Measurements from ENCODE around the gene ALG1.
A peak's percentile ranks its signal among the peaks of the same experiment; 100 is the strongest.
"Not testable (repeated sequence)": the region's sequence is repeated elsewhere in the genome, so short reads cannot be mapped to it uniquely, and the experiment has no call there.

ALG1 gene

DNA sequence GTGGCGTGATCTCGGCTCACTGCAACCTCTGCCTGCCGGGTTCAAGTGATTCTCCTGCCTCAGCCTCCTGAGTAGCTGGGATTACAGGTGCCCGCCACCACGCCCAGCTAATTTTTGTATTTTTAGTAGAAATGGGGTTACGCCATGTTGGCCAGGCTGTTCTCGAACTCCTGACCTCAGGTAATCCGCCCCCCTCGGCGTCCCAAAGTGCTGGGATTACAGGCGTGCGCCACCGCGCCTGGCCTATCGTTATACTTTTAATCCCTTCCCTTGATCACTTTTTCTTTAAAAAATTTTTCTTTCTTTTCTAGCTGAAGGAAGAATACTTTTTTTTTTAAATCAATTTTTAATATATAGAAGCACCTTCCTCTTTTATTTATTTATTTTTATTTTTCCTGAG is 2.1 kb downstream of the ALG1 start:
- DNase-seq (ENCODE audit: low spot score) = not testable (repeated sequence)

DNA sequence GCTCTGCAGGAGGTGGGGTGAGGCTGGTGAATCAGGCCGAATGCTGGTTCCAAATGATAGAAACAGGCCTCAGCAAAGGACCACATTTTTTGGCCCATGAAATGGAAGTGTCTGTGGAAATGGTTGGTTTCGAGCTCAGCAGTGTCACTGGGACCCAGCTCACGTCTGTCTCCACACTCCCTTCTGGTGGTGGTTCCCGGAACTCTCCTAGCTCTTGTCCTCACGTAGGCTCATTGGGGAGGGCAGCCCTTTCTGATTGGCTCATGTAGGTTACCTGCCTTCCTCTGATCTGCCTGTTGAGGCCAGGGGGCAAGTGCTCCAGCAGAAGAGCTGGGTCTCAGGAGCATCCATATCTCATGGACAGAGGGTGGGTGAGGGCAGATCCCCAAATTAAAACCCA is 4.0 kb downstream of the ALG1 start:
- DNase-seq (ENCODE audit: low spot score) = no peak

DNA sequence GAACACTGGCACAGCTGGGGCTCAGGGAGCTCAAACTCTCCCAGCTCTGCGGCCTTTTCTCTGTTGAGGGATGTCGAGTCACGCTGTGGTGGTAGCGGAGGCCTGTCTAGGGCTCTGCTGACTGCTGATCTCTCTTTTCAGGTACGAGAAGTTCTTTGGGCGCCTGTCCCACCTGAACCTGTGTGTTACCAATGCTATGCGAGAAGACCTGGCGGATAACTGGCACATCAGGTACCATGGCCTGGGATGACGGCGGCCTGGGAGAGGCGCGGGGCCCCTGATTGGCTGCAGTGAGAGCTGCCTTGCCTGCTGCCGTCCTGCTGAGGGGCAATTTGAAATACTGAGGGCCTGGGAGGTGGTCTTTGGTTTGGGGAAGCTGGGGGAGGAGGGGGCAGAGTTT is 5.7 kb downstream of the ALG1 start:
- DNase-seq (ENCODE audit: low spot score) = no peak

DNA sequence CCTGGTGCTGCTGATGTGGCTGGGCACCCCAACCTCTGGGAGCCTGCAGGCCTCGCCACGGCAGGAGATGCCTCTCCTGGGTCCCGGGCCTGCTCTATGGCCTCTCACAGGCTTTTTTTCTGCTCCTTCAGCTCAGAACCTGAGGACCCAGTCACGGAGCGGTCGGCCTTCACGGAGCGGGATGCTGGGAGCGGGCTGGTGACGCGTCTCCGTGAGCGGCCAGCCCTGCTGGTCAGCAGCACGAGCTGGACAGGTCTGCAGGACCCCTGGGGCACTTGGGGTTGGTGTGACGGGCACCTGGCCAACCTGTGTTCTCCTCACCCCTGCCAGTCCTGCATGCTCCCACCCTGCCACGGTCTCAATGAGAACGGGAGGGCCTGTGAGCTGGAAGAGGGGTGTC is 7.0 kb downstream of the ALG1 start:
- DNase-seq (ENCODE audit: low spot score) = no peak

DNA sequence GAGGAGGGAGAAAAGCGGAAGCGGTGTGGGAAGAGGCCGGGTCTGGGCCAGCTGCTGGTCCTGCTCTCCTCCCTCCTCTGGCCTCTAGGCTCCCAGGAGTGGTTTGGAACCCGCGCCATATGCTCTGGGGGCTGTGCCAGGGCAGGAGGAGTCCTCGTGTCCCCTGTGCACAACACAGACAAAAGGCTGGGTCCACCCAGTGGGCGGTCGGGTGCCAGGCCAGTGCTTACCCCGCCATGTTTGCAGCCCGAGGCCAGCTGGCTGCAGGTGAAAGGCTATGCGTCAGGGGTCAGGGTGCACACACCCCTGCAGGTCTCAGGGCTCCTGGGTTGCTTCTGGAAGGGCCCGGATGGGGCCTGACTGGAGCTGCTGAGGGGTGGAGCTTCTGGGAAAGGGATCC is 8.8 kb downstream of the ALG1 start:
- DNase-seq (ENCODE audit: low spot score) = not testable (repeated sequence)

DNA sequence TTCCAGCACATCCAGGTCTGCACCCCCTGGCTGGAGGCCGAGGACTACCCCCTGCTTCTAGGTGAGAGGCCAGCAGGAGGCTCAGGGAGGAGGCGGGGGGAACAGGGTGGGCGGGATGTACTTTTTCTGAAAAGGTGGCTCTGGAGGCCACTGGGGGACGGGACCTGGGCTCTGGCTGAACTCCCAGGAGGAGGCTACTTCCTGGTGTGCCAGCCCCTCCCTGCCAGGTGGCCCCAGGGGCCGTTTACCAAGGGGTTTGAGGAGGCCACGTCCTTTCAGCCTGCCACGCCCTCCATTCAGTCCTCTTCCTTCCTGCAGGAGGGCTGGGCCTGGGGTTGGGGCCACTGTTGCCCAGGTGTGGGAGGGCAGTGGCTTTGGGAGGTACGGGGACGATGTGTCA is 9.4 kb downstream of the ALG1 start:
- DNase-seq (ENCODE audit: low spot score) = not testable (repeated sequence)

DNA sequence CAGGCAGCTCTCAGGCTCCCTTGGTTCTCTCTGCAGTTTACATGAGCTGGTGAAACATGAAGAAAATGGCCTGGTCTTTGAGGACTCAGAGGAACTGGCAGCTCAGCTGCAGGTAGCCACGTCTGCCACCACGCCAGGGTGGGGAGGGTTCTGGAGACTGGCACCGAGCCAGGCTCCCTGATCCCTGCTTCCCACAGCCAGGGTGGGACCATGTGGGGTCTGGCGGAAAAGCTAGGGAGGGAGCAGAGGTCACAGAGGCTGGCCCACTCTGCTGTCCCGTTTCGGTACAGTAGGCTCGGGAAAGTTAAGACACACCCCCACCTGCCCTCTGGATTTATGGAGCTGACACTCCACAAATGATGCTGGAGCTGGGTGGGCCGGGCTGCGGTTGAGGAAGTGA is 12.0 kb downstream of the ALG1 start:
- DNase-seq (ENCODE audit: low spot score) = not testable (repeated sequence)

DNA sequence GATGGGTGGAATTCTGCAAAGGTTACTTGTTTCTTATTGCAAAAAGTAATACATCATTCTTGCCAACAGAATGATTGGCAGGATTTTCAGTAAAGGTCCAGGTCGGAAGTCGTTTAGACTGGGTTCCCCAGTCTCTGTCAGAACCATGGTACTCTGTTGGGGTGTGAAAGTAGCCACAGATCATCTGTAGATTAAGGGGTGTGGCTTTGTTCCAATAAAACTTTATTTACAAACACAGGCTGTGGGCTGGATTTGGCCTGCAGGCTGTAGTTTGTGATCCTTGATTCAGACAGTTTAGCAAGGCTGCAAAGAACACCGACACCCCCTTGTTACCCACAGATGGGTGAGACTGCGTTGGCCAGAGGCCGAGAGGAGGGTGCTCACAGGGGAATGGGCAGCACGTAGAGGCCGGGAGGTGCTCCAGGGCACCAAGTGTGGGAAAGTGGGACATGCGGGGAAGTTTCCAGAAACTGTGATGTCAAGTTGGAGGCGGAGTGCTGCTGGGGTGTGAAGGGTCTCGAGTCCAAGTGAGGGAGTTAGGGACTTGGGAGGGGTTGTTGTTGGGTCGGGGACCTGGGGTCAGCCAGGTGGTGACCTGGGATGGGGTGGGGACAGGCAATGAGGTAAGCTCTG is 12.6 kb downstream of the ALG1 start:
- DNase-seq (ENCODE audit: low spot score) = not testable (repeated sequence)

DNA sequence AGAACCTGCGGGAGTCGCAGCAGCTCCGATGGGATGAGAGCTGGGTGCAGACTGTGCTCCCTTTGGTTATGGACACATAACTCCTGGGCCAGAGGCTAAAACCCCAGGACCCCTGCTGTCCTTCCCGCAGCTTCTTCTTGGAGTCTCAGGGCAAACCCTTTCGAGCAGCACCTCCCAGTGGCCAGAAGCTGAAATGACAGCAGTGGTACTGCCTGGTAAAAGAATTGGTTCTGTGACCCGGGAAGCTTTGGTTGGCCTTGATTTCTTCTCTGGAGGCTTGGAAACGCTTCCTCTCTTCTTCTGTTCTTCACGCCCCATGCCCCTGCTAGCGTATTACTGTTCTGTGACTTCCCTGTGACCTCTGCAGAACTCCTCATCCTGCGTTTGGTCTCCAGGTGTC is 13.2 kb downstream of the ALG1 start:
- DNase-seq (ENCODE audit: low spot score) = not testable (repeated sequence)

DNA sequence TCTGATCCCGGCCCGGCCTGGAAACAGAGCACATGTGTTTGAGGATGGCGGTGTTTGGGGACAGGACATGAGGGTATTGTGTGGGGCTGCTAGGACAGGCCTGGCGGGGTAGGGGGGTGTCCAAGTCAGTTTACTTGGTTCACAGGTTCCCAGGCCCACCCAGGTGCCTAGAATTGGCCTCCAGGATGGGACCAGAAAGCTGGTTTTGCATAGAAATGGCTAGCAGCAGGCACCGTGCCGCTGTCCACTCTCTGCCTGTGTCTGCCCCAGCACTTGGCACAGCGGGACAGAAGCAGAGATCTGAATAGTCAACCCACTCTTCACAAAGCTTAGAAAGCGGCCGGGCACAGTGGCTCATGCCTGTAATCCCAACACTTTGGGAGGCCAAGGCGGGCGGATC is 14.1 kb downstream of the ALG1 start:
- DNase-seq (ENCODE audit: low spot score) = not testable (repeated sequence)

DNA sequence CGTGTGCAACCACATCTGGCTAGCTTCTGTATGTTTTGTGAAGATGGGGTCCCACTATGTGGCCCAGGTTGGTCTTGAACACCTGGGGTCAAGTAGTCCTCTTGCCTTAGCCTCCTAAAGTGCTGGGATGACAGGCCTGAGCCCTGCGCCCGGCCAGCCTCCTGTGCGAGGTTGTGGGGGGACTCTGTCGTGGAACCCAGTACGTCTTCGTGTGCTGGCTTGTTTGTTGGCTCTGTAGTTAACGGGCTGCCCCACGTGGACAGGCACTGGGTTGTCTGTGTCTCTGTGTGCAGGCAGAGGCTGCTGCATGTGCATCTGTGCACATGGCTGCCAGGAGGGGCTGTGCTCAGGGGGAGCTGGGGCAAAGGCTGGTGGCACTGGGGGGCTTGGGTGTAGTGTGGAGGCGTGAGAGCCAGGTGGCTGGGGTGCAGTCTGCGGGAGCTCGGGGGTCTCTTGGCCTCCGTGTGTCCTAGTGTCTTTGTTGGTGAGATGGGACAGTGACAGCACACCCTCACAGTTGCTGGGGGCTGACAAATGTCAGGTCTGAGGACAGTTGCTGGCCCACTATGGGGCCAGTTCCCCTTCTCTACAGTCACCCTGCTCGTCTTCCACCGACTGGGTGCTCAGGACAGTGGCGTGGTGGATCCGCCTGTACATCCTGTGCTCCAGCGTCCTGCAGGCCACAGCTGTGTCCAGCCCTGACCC is 16.6 kb downstream of the ALG1 start:
- not testable (repeated sequence) for DNase-seq (ENCODE audit: low spot score)

DNA sequence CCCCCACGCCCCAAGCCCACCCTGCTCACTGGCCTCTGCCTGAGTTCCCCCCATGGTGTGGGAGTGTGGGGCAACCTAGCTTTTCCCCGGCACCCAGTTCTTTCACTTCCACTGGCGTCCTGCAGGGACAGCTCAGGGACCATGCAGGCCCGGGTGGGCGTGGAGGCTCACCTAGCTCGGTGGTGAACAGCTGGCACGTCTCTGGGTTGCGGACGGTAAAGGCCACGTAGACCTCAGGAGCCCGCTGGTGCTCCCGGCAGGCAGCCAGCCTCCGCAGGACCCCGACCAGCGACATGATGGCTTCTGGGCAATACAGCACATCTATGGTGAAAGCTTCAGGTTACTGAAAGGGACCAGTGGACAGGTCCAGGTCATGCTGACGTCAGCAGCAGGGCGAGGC is 17.3 kb downstream of the ALG1 start:
- not testable (repeated sequence) for DNase-seq (ENCODE audit: low spot score)

DNA sequence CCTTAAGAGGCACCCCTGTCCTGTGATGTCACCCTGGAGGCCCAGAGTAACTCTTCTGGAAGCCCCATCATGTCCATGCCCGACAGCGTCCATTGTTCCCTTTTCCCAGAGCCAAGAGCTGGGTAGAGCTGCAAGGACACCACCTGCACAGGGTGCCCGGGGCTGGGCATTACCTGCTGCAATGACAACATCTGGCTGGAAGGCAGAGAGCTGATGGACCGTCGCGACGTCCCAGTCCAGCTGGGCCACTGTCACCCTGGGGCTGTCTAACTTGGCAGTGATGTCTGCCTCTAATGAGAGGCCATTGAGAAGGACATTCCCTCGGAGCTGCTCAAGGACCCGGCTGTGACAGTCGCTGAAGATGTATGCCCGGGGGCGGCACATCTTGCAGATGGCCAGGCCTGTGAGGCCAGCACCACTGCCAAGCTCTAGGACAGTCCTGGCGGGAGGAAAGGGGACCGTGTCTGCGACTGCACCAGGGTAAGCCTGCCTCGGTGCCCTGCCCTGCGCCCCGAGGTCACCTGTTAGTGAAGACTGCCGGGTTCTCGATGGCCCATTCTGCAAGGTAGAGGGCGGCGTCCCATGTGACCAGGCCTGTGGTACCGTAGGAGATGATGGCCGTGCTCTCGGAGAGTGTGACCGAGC is 18.4 kb downstream of the ALG1 start:
- not testable (repeated sequence) for DNase-seq (ENCODE audit: low spot score)

DNA sequence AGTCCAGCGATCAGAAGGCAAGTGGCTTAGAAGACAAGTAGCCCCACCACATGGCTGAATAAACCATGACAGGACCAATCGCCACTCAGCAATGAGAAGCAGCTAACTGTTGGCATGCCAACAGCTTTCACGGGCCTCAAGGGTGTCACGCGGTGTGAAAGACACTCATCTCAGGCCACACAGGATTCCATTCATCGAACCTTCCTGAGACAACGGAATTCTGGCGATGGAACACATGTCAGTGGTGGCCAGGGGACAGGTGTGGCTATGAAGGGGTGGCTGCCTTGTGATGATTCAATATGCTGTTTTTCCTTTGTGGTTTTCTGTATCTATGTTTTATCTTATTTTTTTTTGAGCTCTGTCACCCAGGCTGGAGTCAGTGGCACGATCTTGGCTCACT is 18.9 kb downstream of the ALG1 start:
- DNase-seq (ENCODE audit: low spot score) = not testable (repeated sequence)

DNA sequence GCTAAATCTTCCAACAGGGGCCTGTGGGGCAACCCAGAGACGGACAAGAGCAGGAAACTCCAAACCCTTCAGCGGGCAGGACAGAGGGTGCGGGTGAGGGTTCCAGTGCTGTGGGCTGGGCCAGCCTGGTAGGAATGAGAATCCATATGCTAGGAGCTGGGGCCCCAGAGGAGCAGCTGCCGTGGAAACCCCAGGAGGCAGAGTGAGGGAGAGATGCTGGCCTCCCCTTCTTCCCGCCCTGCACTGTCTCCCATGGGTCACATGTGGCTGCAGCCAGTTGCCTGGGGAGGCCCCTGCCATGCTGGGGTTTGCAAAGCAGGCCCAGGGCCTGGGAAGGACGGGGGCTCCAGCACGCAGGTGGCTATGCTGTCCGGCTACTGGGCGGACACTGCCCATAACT is 21.4 kb downstream of the ALG1 start:
- DNase-seq (ENCODE audit: low spot score) = not testable (repeated sequence)

DNA sequence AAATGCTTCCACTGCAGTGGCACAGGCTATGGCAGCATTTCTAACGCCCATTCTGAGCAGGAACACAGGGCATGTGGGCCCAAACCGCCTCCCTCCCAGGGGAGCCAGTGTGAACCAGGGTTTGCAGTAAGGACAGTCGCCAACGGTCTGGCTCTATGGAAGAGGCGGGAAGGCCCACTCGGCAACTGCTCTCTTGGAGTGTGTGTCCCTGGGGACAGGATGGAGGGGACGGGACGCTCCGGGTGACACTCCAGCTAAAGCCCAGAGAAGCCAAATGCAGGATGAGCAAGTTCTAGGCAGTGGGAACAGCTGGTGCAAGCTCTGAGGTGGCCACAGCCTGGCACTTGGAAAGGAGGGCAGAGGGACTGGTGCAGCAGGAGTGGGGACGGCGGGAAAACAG is 22.1 kb downstream of the ALG1 start:
- not testable (repeated sequence) for DNase-seq (ENCODE audit: low spot score)

DNA sequence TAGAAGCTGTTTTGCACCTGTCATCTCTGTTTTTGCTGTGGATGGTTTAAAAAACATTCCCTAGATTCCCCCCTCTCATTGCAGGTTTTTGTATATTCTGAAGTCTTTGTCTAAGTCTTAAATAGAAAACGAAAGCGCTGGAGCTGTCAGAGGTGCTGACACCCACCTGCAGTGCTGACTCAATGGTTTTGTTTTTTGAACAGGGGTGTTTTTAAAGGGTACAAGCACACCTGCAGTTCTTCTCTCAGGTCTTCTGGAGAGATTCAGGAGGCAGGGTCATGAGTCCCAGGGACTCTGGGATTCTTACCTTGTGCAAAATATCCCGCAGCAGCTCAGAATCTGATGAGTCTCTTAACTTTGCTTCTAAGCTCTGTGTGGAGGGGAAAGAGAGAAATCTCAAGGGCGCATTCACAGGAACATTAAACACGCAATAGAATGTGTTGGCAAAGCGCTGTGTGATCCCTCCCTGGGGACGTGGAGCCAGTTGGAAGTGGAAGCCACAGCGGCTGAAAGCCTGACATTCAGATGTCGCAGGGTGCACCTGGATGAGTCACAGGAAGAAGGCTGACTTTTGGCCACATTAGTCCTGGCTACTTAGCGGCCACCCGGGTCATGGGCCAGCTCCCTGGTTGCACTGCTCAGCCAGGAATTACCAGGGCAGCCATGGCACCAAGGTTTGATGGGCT is 23.6 kb downstream of the ALG1 start:
- peak; percentile 19 for DNase-seq (ENCODE audit: low spot score)

DNA sequence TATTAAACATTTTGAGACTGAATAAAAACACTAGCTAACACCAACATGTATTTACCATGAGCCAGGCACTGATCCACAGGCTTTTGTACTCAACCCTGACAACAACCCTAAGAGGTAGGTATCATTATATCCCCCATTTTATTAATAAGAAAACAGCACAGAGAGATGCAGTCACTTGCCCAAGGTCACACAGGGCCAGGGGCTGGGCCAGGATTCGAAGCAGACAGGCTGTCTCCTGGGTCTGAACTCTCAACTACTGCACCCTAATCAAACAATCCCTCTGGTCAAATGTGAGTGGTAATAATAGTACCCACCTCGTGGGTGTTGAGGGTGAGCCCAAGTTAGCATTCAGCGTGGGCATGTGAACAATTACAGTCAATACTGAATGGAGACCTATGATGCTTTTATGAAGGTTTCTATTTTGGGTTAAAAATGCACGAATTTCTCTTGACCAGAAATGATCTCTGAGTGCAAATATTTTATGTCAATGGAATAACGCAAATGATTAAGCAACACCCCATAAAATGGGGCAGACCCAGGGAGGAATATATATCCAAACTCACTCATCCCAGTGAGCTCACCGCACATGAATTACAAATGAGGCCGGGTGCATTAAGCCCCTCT is 24.9 kb downstream of the ALG1 start:
- DNase-seq (ENCODE audit: low spot score) = not testable (repeated sequence)

DNA sequence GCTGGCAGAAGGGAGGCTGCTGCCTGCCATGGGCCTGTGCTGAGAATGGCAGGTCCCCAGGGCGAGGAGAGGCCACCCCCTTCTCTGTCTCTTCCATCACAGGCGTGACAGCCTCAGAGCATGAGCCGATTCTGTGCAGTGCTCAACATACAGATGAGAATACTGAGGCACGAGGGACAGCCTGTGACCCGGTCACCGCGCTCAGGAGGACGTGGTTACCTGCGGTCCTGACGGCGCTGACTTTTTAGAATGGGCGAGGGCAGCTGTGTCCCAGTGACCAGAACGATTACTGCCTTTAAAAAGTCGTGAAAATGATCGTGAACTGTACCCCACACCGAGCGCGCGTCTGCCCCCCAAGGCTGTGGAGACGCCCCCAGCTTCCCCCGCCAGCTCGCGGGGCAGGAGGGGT is 25.4 kb downstream of the ALG1 start:
- DNase-seq (ENCODE audit: low spot score) = peak; percentile 32

DNA sequence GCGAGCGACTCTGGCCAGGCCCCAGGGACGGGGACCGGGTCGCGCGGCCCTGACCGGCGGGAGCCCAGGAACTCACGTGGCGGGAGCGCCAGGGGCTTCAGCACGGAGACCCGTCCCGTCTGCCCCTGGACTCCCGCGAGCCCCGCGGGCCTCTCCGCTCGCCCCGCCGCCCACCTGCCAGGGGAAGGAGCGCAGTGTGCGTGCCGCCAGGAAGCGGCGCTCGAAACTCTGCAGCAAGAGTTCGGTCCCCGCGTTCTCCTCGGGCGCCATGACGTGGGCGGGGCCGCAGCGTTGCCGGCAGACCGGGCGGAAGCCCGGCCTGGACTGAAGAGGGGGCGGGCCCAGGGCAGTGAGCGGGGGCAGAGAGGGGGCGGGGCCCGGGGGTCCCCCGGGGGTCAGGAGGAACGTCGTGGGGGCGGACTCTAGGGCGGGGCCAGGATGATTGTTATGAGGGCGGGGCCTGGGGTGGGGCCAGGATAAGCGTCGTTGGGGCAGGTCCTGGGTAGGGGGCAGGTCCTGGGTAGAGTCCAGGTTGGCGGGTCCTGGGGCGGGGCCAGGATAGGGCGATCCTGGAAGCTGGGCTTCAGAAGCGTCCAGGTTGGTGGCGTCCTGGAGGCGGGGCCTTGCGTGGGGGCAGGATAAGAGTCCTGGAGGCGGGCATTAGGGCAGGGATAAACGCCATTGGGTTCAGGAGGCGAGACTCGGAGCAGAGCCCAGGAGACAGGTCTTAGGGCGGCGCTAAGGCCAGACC is 26.0 kb downstream of the ALG1 start, which contains the start of gene EEF2KMT:
Gene EEF2KMT, minus strand, starts transcription at position 326 of the 751 bp plus-strand sequence. Its CDS starts 56 bp downstream, at position 270.
- DNase-seq (ENCODE audit: low spot score) = peak; percentile 99
